ENCODE results near the gene MB21D2.

GRCh38 chr3:192916371-192917027 lies 1.2 kb downstream of the MB21D2 start:
- TF ChIP-seq, protein P1, sequence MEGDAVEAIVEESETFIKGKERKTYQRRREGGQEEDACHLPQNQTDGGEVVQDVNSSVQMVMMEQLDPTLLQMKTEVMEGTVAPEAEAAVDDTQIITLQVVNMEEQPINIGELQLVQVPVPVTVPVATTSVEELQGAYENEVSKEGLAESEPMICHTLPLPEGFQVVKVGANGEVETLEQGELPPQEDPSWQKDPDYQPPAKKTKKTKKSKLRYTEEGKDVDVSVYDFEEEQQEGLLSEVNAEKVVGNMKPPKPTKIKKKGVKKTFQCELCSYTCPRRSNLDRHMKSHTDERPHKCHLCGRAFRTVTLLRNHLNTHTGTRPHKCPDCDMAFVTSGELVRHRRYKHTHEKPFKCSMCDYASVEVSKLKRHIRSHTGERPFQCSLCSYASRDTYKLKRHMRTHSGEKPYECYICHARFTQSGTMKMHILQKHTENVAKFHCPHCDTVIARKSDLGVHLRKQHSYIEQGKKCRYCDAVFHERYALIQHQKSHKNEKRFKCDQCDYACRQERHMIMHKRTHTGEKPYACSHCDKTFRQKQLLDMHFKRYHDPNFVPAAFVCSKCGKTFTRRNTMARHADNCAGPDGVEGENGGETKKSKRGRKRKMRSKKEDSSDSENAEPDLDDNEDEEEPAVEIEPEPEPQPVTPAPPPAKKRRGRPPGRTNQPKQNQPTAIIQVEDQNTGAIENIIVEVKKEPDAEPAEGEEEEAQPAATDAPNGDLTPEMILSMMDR (conservative IDR thresholded peaks at IDR 0.05; ENCODE audit: low read depth, low read length) = no peak
- TF ChIP-seq EZH2phosphoT487 (IDR thresholded peaks at IDR 0.05; ENCODE audit: borderline replicate concordance, low read length) = no peak
